ENCODE results near the gene CCNA2.

Gene CCNA2

GRCh38 chr4:121769341-121769740 lies 54.3 kb downstream of the CCNA2 start:
- DNase-seq, result no peak

- no peak for DNase-seq
These were observed 56.5 kb downstream of the CCNA2 start for GRCh38 chr4:121767166-121767565.
